T-cell (primary cell): Measurements from ENCODE around the gene SHROOM3. TPM values are rescaled to one million over a fixed set of nuclear protein-coding genes. Genes with fewer than 3 reads are reported as not detected.

Experiments
- ATAC-seq, 4 experiments: fragments of 200-7000 bp in 3 of 4; fragments of 150-1000 bp in 1 of 4; cut with Tn5 transposase; replicated peaks in 1 of 4; 1 replicate in 3 of 4; 2 replicates in 1 of 4; pipeline ENCODE4 v1.10.0; 2021; ENCODE audit warnings: moderate library complexity in 3 of 4, mild to moderate bottlenecking in 2 of 4, moderate number of reproducible peaks in 1 of 4
- CTCF ChIA-PET, 2 donors: fragments of 300-600 bp; sonication (Branson Sonifier 250); formaldehyde crosslinking; loops; one replicate each; lab custom pipeline; 2022; ENCODE audit warnings: antibody characterized with exemption in 2 of 2; lab: Charles Lee
- POLR2A ChIA-PET, 2 donors: fragments of 300-600 bp; sonication (Branson Sonifier 250); formaldehyde crosslinking; loops; one replicate each; lab custom pipeline; 2022; ENCODE audit warnings: antibody characterized with exemption in 2 of 2; lab: Charles Lee
- DNase-seq, 35 experiments: peaks; one replicate each; pipeline versions ENCODE4 v3.0.0 to v3.0.0-alpha.2; 2013 to 2023
- H3K27ac ChIP-seq: one replicate; pipeline ENCODE4 v1.5.1; 2013; ENCODE audit warnings: low read length
- H3K27me3 ChIP-seq, 2 experiments: replicated peaks in 1 of 2; 1 replicate in 1 of 2; 2 replicates in 1 of 2; pipeline versions ENCODE4 v1.6.1 to v1.7.0; 2013; ENCODE audit warnings: low read length in 1 of 2, mixed read lengths in 1 of 2; ENCODE audit not compliant: control insufficient read depth in 2 of 2, insufficient read depth in 2 of 2; ENCODE audit errors: extremely low read depth in 1 of 2
- H3K36me3 ChIP-seq, 2 donors: 1 replicate in 1 of 2; 2 replicates in 1 of 2; pipeline versions ENCODE4 v1.6.1 to v1.7.0; 2013; ENCODE audit warnings: low read length in 1 of 2; ENCODE audit not compliant: control insufficient read depth in 2 of 2, insufficient read depth in 1 of 2; ENCODE audit errors: extremely low read depth in 1 of 2
- H3K4me1 ChIP-seq, 2 experiments: 1 replicate in 1 of 2; 2 replicates in 1 of 2; pipeline versions ENCODE4 v1.6.1 to v1.7.0; 2013; ENCODE audit warnings: low read length in 2 of 2, mixed read lengths in 1 of 2; ENCODE audit not compliant: insufficient read depth in 2 of 2, control insufficient read depth in 1 of 2; ENCODE audit errors: extremely low read depth in 1 of 2
- H3K4me3 ChIP-seq, 2 donors: 1 replicate in 1 of 2; 2 replicates in 1 of 2; pipeline versions ENCODE4 v1.5.1 to v1.7.0; 2013; ENCODE audit warnings: mild to moderate bottlenecking in 2 of 2, low read length in 1 of 2, moderate library complexity in 1 of 2; ENCODE audit not compliant: control insufficient read depth in 1 of 2; ENCODE audit errors: extremely low read depth in 1 of 2
- H3K9me3 ChIP-seq: 2 replicates; pipeline ENCODE4 v1.7.0; 2013
- H3K27ac Mint-ChIP-seq, 2 donors: one replicate each; pipeline ENCODE4 v1.8.0; 2020 to 2021; ENCODE audit warnings: mild to moderate bottlenecking in 2 of 2, mixed read lengths in 2 of 2
- H3K27me3 Mint-ChIP-seq, 2 donors: one replicate each; pipeline ENCODE4 v1.8.0; 2021 to 2022; ENCODE audit warnings: mixed read lengths in 2 of 2
- H3K36me3 Mint-ChIP-seq: one replicate; pipeline ENCODE4 v1.8.0; 2021; ENCODE audit warnings: mixed read lengths
- H3K4me1 Mint-ChIP-seq, 3 donors: one replicate each; pipeline ENCODE4 v1.8.0; 2020 to 2022; ENCODE audit warnings: mixed read lengths in 3 of 3, mild to moderate bottlenecking in 1 of 3
- H3K4me3 Mint-ChIP-seq, 3 donors: one replicate each; pipeline ENCODE4 v1.8.0; 2020 to 2022; ENCODE audit warnings: mild to moderate bottlenecking in 3 of 3, mixed read lengths in 3 of 3, moderate library complexity in 3 of 3
- H3K9me3 Mint-ChIP-seq, 3 donors: one replicate each; pipeline ENCODE4 v1.8.0; 2020 to 2022; ENCODE audit warnings: mixed read lengths in 3 of 3
- WGBS: methylation state at CpG from one replicate; pipeline ENCODE4 v1.1.5; 2013; ENCODE audit warnings: missing lambda C conversion rate; ENCODE audit not compliant: insufficient coverage; 5-methylcytosine and 5-hydroxymethylcytosine counted together
- total RNA-seq, 35 experiments: library from RNA in 6 of 35; stranded (reverse) in 6 of 35; fragments of 120-200 nt in 1 of 35; gene quantifications; one replicate each; pipeline versions ENCODE4 v1.2.1 to v1.2.4 and lab custom pipeline; 2013 to 2026

The SHROOM3 gene
- total RNA-seq, 5 donors from 2014 or later (not counting 1 experiment from before 2014, with no cell fraction given): 0.22 to 1.1 (median 0.33) TPM; not detected in 2

DNA sequence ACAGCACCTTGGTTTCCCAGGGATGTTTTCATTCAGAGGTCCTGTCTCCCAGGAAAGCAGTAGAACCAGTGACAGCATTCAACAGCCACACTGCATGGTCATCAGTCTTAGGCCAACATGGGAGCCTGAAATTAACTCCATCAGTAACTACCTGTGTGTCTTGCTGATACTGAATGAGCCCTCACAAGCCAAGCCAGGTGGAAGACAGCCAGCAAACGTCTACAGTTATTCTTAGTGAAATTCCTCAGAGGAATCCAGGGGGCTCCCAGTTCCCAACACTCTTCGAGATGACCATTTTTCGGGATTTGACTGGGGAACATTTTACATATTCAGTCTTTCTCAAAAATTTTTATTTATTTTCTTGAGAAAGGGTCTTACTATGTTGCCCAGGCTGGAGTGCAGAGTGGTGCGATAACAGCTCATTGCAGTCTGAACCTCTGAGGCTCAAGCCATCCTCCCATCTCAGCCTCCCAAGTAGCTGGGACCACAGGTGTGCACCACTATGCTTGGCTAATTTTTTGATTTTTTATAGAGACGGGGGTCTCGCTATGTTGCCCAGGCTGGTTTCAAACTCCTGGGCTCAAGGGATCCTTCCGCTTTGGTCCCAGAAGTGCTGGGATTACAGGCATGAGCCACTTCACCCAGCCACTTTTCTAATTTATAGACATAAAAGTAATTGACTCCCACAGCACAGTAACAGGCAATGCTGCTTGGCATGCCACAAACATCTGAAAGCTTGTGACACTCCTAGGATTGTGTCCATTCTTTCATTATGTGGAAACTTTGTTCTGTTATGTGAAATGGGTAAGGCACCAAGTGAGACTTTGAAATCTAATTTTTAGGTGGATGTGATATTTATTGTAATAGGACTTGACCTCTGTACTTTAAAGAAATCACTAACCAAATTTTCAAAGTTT lies 346.0 kb downstream of the SHROOM3 start:
- CTCF ChIA-PET: interaction anchor here in 1 of 2 donors (0.6 kb wide), 1 partner anchor 187 kb away, joined by 3 read pairs; no protein-coding TSS in a partner anchor
- 86% methylated on average over 4 of the region's 7 CpGs for WGBS
- no peak overlapping the region for H3K4me3 Mint-ChIP-seq
- Histone ChIP-seq H3K27ac (no peak overlapping the region), H3K27me3 (peaks cover 0 to 9% of the 10 kb centered on the region in 2 experiments), H3K4me3 (no peak overlapping the region), H3K36me3 (no peaks in the 10 kb centered on the region), H3K9me3 (no peaks in the 10 kb centered on the region), H3K4me1 (no peaks in the 10 kb centered on the region)
- POLR2A ChIA-PET: no interaction called here
- no peaks in the 10 kb centered on the region for H3K9me3 Mint-ChIP-seq
- no peaks in the 10 kb centered on the region for H3K4me1 Mint-ChIP-seq
- no peak for ATAC-seq
- no peaks in the 10 kb centered on the region for H3K36me3 Mint-ChIP-seq
- peaks cover 10 to 22% of the 10 kb centered on the region in 2 donors for H3K27me3 Mint-ChIP-seq
- no peak overlapping the region for H3K27ac Mint-ChIP-seq
- no peak for DNase-seq

GRCh38 chr4:76781698-76782595 lies 346.9 kb downstream of the SHROOM3 start:
- ChIA-PET CTCF (interaction anchor here in 1 of 2 donors (0.6 kb wide), 1 partner anchor 186 kb away, joined by 3 read pairs; no protein-coding TSS in a partner anchor), POLR2A (no interaction called here)
- Mint-ChIP-seq H3K27me3 (peaks cover 10 to 23% of the 10 kb centered on the region in 2 donors), H3K36me3 (no peaks in the 10 kb centered on the region), H3K4me1 (no peaks in the 10 kb centered on the region), H3K9me3 (no peaks in the 10 kb centered on the region), H3K27ac (no peak overlapping the region), H3K4me3 (no peak overlapping the region)
- H3K36me3 ChIP-seq: no peaks in the 10 kb centered on the region
- no peak overlapping the region for H3K4me3 ChIP-seq
- no peaks in the 10 kb centered on the region for H3K4me1 ChIP-seq
- no peak overlapping the region for H3K27ac ChIP-seq
- no peak for ATAC-seq
- WGBS: 100% methylated on average over 4 of the region's 7 CpGs
- no peak for DNase-seq
- no peaks in the 10 kb centered on the region for H3K9me3 ChIP-seq
- peaks cover 0 to 14% of the 10 kb centered on the region in 2 experiments for H3K27me3 ChIP-seq

DNA sequence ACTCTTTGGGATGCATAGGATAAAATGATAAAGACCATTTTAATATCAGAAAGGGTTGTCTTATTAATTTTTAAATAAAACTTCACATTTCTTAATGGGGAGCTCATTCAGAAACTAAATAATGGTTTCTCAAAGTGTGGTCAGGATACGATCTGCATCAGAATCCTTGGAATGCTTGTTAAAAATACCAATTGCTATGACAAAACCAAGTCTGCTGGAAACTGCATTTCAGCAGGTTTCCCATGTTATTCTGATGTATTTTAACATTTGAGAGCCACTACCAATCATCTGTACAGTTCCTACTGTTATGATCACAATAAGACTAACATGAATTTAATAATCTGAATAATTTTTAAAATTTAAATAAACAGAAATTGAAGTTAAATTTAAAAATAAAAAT lies 347.8 kb downstream of the SHROOM3 start:
- peaks cover 11 to 23% of the 10 kb centered on the region in 2 donors for H3K27me3 Mint-ChIP-seq
- no peak overlapping the region for H3K27ac ChIP-seq
- WGBS: 100% methylated on average over 1 of the region's 1 CpG
- POLR2A ChIA-PET: no interaction called here
- peaks cover 0 to 21% of the 10 kb centered on the region in 2 experiments for H3K27me3 ChIP-seq
- H3K9me3 ChIP-seq: no peaks in the 10 kb centered on the region
- no peak overlapping the region for H3K4me3 ChIP-seq
- DNase-seq (no peak), ATAC-seq (no peak)
- no peaks in the 10 kb centered on the region for H3K36me3 Mint-ChIP-seq
- H3K4me1 ChIP-seq: no peaks in the 10 kb centered on the region
- no peaks in the 10 kb centered on the region for H3K4me1 Mint-ChIP-seq
- no peak overlapping the region for H3K4me3 Mint-ChIP-seq
- H3K36me3 ChIP-seq: no peaks in the 10 kb centered on the region
- CTCF ChIA-PET: no interaction called here
- H3K27ac Mint-ChIP-seq: no peak overlapping the region
- H3K9me3 Mint-ChIP-seq: peaks cover 0 to 2% (median 0%) of the 10 kb centered on the region in 3 donors

DNA sequence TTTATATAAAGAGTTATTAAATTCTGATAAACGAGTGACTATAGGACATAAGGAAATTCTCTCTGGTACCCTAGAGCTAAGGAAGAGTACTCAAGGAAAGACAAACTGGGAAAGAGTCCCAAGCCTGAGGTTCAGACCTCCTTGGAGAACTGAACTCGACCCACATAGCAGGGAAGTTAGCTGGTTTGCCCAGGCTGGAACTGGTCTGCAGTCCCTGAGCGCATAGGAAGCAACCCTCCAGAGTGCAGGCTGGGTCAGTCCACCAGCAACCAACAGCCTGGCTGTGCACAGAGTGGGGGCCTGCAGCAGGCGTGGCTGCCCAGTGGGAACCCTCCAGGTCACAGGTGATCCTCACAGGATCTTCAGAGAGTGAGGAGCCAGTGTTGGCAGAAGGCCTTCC lies 348.8 kb downstream of the SHROOM3 start:
- Mint-ChIP-seq H3K4me3 (no peak overlapping the region), H3K9me3 (peaks cover 0 to 5% (median under 1%) of the 10 kb centered on the region in 3 donors), H3K27me3 (peaks cover 12 to 23% of the 10 kb centered on the region in 2 donors), H3K4me1 (no peaks in the 10 kb centered on the region), H3K36me3 (peaks cover under 1% of the 10 kb centered on the region), H3K27ac (no peak overlapping the region)
- CTCF ChIA-PET: no interaction called here
- Histone ChIP-seq H3K36me3 (no peaks in the 10 kb centered on the region), H3K9me3 (no peaks in the 10 kb centered on the region), H3K4me3 (no peak overlapping the region), H3K27ac (no peak overlapping the region), H3K4me1 (no peaks in the 10 kb centered on the region), H3K27me3 (peaks cover 0 to 20% of the 10 kb centered on the region in 2 experiments)
- POLR2A ChIA-PET: interaction anchor here in 1 of 2 donors (0.7 kb wide), 1 partner anchor 509 kb away, joined by 3 read pairs; no protein-coding TSS in a partner anchor
- no peak for ATAC-seq
- DNase-seq: no peak
- WGBS: 81% methylated on average over 3 of the region's 4 CpGs

DNA sequence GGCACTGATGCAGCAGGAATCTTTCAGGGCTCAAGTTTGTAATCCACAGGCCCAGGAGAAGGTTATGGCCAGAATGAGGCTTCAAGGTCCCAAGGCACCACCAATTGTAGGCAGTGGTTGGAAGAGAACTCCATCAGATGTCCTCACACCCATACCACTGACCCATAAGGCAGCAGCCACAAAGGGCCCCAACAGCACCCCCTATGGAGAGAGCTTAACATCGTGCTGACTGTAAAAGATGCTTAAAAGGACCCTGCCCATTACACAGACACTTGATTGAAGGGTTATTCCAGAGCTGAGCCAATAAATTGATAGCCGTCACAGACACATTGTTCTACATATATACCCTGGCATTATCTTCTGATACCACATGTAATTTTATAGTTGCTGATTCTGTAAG lies 349.2 kb downstream of the SHROOM3 start:
- CTCF ChIA-PET: no interaction called here
- H3K36me3 Mint-ChIP-seq: peaks cover 4% of the 10 kb centered on the region
- Histone ChIP-seq H3K4me1 (no peaks in the 10 kb centered on the region), H3K27me3 (peaks cover 0 to 20% of the 10 kb centered on the region in 2 experiments), H3K9me3 (no peaks in the 10 kb centered on the region), H3K36me3 (no peaks in the 10 kb centered on the region), H3K4me3 (no peak overlapping the region), H3K27ac (no peak overlapping the region)
- no peak overlapping the region for H3K4me3 Mint-ChIP-seq
- DNase-seq (no peak), ATAC-seq (no peak)
- peaks cover 0 to 9% (median 4%) of the 10 kb centered on the region in 3 donors for H3K9me3 Mint-ChIP-seq
- WGBS: no CpG with 5 or more reads among the region's 2 CpGs
- no peaks in the 10 kb centered on the region for H3K4me1 Mint-ChIP-seq
- H3K27me3 Mint-ChIP-seq: peaks cover 12 to 19% of the 10 kb centered on the region in 2 donors
- H3K27ac Mint-ChIP-seq: no peak overlapping the region
- POLR2A ChIA-PET: interaction anchor here in 1 of 2 donors (0.7 kb wide), 1 partner anchor 510 kb away, joined by 3 read pairs; no protein-coding TSS in a partner anchor

GRCh38 chr4:76787898-76788297 lies 352.9 kb downstream of the SHROOM3 start:
- Histone ChIP-seq H3K36me3 (no peaks in the 10 kb centered on the region), H3K27me3 (peaks cover 0 to 20% of the 10 kb centered on the region in 2 experiments), H3K9me3 (no peaks in the 10 kb centered on the region), H3K4me3 (no peak overlapping the region), H3K4me1 (no peaks in the 10 kb centered on the region), H3K27ac (no peak overlapping the region)
- Mint-ChIP-seq H3K9me3 (peaks cover 0 to 10% (median 5%) of the 10 kb centered on the region in 3 donors), H3K27ac (no peak overlapping the region), H3K4me3 (no peak overlapping the region), H3K27me3 (peaks cover 9 to 18% of the 10 kb centered on the region in 2 donors), H3K4me1 (no peaks in the 10 kb centered on the region), H3K36me3 (peaks cover 5% of the 10 kb centered on the region)
- DNase-seq (no peak), ATAC-seq (no peak)
- 75% methylated on average over 1 of the region's 1 CpG for WGBS
- ChIA-PET CTCF (no interaction called here), POLR2A (no interaction called here)
